Measurements from ENCODE around the gene NUBP2.

The NUBP2 gene

GRCh38 chr16:1759511-1759910 is 23.2 kb upstream of the NUBP2 start:
- DNase-seq = no peak

- no peak for DNase-seq
These were observed 21.8 kb upstream of the NUBP2 start for GRCh38 chr16:1760911-1761310.

GRCh38 chr16:1761751-1762150 is 21.0 kb upstream of the NUBP2 start:
- DNase-seq = no peak

- no peak for DNase-seq
These were observed 20.4 kb upstream of the NUBP2 start for GRCh38 chr16:1762196-1762878.

- no peak for DNase-seq
These were observed 19.8 kb upstream of the NUBP2 start for GRCh38 chr16:1762879-1763520.

- DNase-seq = peak; percentile 26
These were observed 18.9 kb upstream of the NUBP2 start for GRCh38 chr16:1763521-1764511.

- DNase-seq = no peak
These were observed 17.8 kb upstream of the NUBP2 start for GRCh38 chr16:1764971-1765370.

- no peak for DNase-seq
These were observed 16.9 kb upstream of the NUBP2 start for GRCh38 chr16:1765826-1766225.

- DNase-seq = no peak
These were observed 16.5 kb upstream of the NUBP2 start for GRCh38 chr16:1766231-1766630.

GRCh38 chr16:1766701-1767100 is 16.1 kb upstream of the NUBP2 start:
- no peak for DNase-seq

GRCh38 chr16:1767116-1767994 is 15.4 kb upstream of the NUBP2 start:
- DNase-seq = no peak

- no peak for DNase-seq
These were observed 14.5 kb upstream of the NUBP2 start for GRCh38 chr16:1768061-1768766.

GRCh38 chr16:1768767-1769401 is 13.9 kb upstream of the NUBP2 start:
- DNase-seq = no peak

GRCh38 chr16:1769402-1770300 is 13.1 kb upstream of the NUBP2 start:
- no peak for DNase-seq

- no peak for DNase-seq
These were observed 12.2 kb upstream of the NUBP2 start for GRCh38 chr16:1770328-1771187.

GRCh38 chr16:1771188-1771863 is 11.4 kb upstream of the NUBP2 start, which contains the start of gene NME3:
TSS of gene NME3 (minus strand) at chr16:1771543. CDS start at chr16:1771534, 9 bp downstream.
- DNase-seq = peak; percentile 73

- peak; percentile 75 for DNase-seq
These were observed 10.8 kb upstream of the NUBP2 start for GRCh38 chr16:1771864-1772361.

- DNase-seq = peak; percentile 75
These were observed 10.3 kb upstream of the NUBP2 start, which contains the start of gene EME2 for GRCh38 chr16:1772362-1772907. TSS of gene EME2 (plus strand) at chr16:1772810. CDS start at chr16:1773228, 418 bp downstream.

Measured in NCI-H69 (cell line).